CD4-positive, alpha-beta T cell treated with Interleukin-17A for 4 hours (primary cell): Measurements from ENCODE around the gene CD84.
"Not testable (repeated sequence)": the region's sequence is repeated elsewhere in the genome, so short reads cannot be mapped to it uniquely, and the experiment has no call there.

Source experiments
- DNase-seq: peaks from one replicate; pipeline ENCODE4 v3.0.0-alpha.2; 2020; ENCODE audit warnings: mixed read lengths

CD84 gene

GRCh38 chr1:160500321-160500990, 78.8 kb downstream of the CD84 start:
- DNase-seq = no peak

- no peak for DNase-seq
Measured at GRCh38 chr1:160499631-160500030, 79.7 kb downstream of the CD84 start.

- not testable (repeated sequence) for DNase-seq
Measured at GRCh38 chr1:160498301-160499065, 80.8 kb downstream of the CD84 start.

- DNase-seq = no peak
Measured at GRCh38 chr1:160496334-160496733, 83.0 kb downstream of the CD84 start.

GRCh38 chr1:160494620-160495019, 84.7 kb downstream of the CD84 start:
- peak; percentile 29 for DNase-seq

GRCh38 chr1:160492617-160493016, 86.7 kb downstream of the CD84 start:
- no peak for DNase-seq

- DNase-seq = no peak
Measured at GRCh38 chr1:160491981-160492380, 87.3 kb downstream of the CD84 start.
